Mucosa of descending colon (tissue), 3 donors: ENCODE data around the gene ACOX2. TPM values are rescaled to one million over a fixed set of nuclear protein-coding genes. Genes with fewer than 3 reads are reported as not detected.

Source experiments
- ATAC-seq: fragments of 200-7000 bp; cut with Tn5 transposase; one replicate; pipeline ENCODE4 v1.9.1; 2020; ENCODE audit warnings: mild to moderate bottlenecking, moderate library complexity
- DNase-seq, 3 donors: peaks; one replicate each; pipeline ENCODE4 v3.0.0-alpha.2; 2020
- H3K36me3 ChIP-seq: fragments of 200-600 bp; one replicate; pipeline ENCODE4 v1.8.0; 2021; ENCODE audit warnings: low read depth, mild to moderate bottlenecking
- H3K4me1 ChIP-seq: fragments of 200-600 bp; one replicate; pipeline ENCODE4 v1.8.0; 2021; ENCODE audit warnings: low read depth, mild to moderate bottlenecking
- H3K4me3 ChIP-seq: fragments of 200-600 bp; one replicate; pipeline ENCODE4 v1.8.0; 2021; ENCODE audit warnings: mild to moderate bottlenecking
- H3K9me3 ChIP-seq: fragments of 200-600 bp; one replicate; pipeline ENCODE4 v1.8.0; 2021; ENCODE audit warnings: mild to moderate bottlenecking
- CTCF ChIP-seq: fragments of 200-600 bp; IDR thresholded peaks from one replicate; pipeline ENCODE4 v1.8.0; 2022; ENCODE audit warnings: antibody characterized with exemption, mild to moderate bottlenecking
- intact Hi-C, 2 donors: fragments of 100-400 bp; cut with DNase I in 1 of 2; cut with micrococcal nuclease in 1 of 2; formaldehyde crosslinking; loops; one replicate each; pipeline versions ENCODE4 v1.11.0 to v1.11.1; 2022; cut with DNase I, micrococcal nuclease
- total RNA-seq, 3 donors: library from RNA; stranded (reverse); fragmentation: NEBNext Ultra II Directional in 2 of 3; extraction: Animal tissue kit (Norgen Biotek cat#: 25700) in 2 of 3; gene quantifications; one replicate each; pipeline versions ENCODE4 v1.2.1 to v1.2.4, GENCODE V29; 2021 to 2023
- donor health status: DM: no; HTN: no; CAD: no; lungs with moderate emphysema.
- donor health status: DM: no; HTN: no; CAD: no.
- donor health status: DM: no; HTN: yes; CAD: no.

The ACOX2 gene
- total RNA-seq, 3 donors from 2014 or later, result 34.8 to 51.2 (median 48.9) TPM

GRCh38 chr3:58553003-58553402, 16.0 kb upstream of the ACOX2 start:
- H3K9me3 ChIP-seq, result no peaks in the 10 kb centered on the region
- H3K36me3 ChIP-seq, result no peaks in the 10 kb centered on the region
- H3K4me3 ChIP-seq, result no peak overlapping the region
- ATAC-seq (peak; percentile 18), DNase-seq (no peak)
- no peaks in the 10 kb centered on the region for H3K4me1 ChIP-seq
- intact Hi-C loops, result no loop called here
- TF ChIP-seq CTCF, result no peak

- no peaks in the 10 kb centered on the region for H3K9me3 ChIP-seq
- no peaks in the 10 kb centered on the region for H3K4me1 ChIP-seq
- H3K36me3 ChIP-seq, result no peaks in the 10 kb centered on the region
- ATAC-seq (no peak), DNase-seq (no peak)
- TF ChIP-seq CTCF, result no peak
- no peak overlapping the region for H3K4me3 ChIP-seq
- intact Hi-C loops, result no loop called here
These were observed 14.7 kb upstream of the ACOX2 start for GRCh38 chr3:58551636-58552180.

- intact Hi-C loops, result no loop called here
- Histone ChIP-seq H3K9me3 (no peaks in the 10 kb centered on the region), H3K4me1 (no peaks in the 10 kb centered on the region), H3K4me3 (no peak overlapping the region), H3K36me3 (no peaks in the 10 kb centered on the region)
- TF ChIP-seq CTCF, result no peak
- DNase-seq (no peak), ATAC-seq (no peak)
These were observed 7.6 kb upstream of the ACOX2 start for GRCh38 chr3:58544541-58544940.

- intact Hi-C loops, result no loop called here
- DNase-seq (no peak), ATAC-seq (no peak)
- Histone ChIP-seq H3K4me3 (no peak overlapping the region), H3K36me3 (no peaks in the 10 kb centered on the region), H3K4me1 (peaks cover 30% of the 10 kb centered on the region), H3K9me3 (no peaks in the 10 kb centered on the region)
- TF ChIP-seq CTCF, result no peak
These were observed 3.3 kb upstream of the ACOX2 start for GRCh38 chr3:58540176-58540858.

- no peaks in the 10 kb centered on the region for H3K9me3 ChIP-seq
- ATAC-seq, result no peak
- no peak overlapping the region for H3K4me3 ChIP-seq
- H3K36me3 ChIP-seq, result no peaks in the 10 kb centered on the region
- H3K4me1 ChIP-seq, result peaks cover 36% of the 10 kb centered on the region
- DNase-seq, result no peak
- no peak for TF ChIP-seq CTCF
- intact Hi-C loops, result loop anchor here in 1 of 2 donors (10.0 kb wide), 1 partner anchor 105 kb away; the partner anchor contains the start of gene PDHB
These were observed 2.6 kb upstream of the ACOX2 start for GRCh38 chr3:58539626-58540025.
